T-helper 17 cell (primary cell): Measurements from ENCODE around the gene DUS1L. TPM values are rescaled to one million over a fixed set of nuclear protein-coding genes. Genes with fewer than 3 reads are reported as not detected.

Experiments used
- ATAC-seq: fragments of 150-1000 bp; cut with Tn5 transposase; 2 replicates; pipeline ENCODE4 v1.10.0; 2021; ENCODE audit warnings: mild to moderate bottlenecking, moderate library complexity
- DNase-seq, 3 donors: peaks; one replicate each; pipeline versions ENCODE4 v3.0.0 to v3.0.0-alpha.2; 2020 to 2021
- H3K9me3 ChIP-seq: one replicate; pipeline ENCODE4 v1.7.0; 2013; ENCODE audit warnings: low read length, mild to moderate bottlenecking; ENCODE audit not compliant: control insufficient read depth, poor library complexity, severe bottlenecking
- H3K27ac Mint-ChIP-seq: one replicate; pipeline ENCODE4 v1.8.0; 2022; ENCODE audit warnings: mild to moderate bottlenecking, moderate library complexity, mixed read lengths
- H3K27me3 Mint-ChIP-seq: one replicate; pipeline ENCODE4 v1.8.0; 2022; ENCODE audit warnings: mixed read lengths
- H3K36me3 Mint-ChIP-seq: one replicate; pipeline ENCODE4 v1.8.0; 2022; ENCODE audit warnings: low read depth, mixed read lengths
- H3K4me1 Mint-ChIP-seq: one replicate; pipeline ENCODE4 v1.8.0; 2022; ENCODE audit warnings: mild to moderate bottlenecking, mixed read lengths
- H3K4me3 Mint-ChIP-seq: one replicate; pipeline ENCODE4 v1.8.0; 2022; ENCODE audit warnings: mild to moderate bottlenecking, moderate library complexity, mixed read lengths
- total RNA-seq, 4 donors: library from RNA in 2 of 4; stranded (reverse) in 2 of 4; gene quantifications; one replicate each; pipeline ENCODE4 v1.2.3 and lab custom pipeline; 2022 to 2026

Gene DUS1L
- total RNA-seq, 2 donors from 2014 or later, result 130 to 131 TPM

- no peaks in the 10 kb centered on the region for H3K27me3 Mint-ChIP-seq
- H3K4me1 Mint-ChIP-seq, result peaks cover 20% of the 10 kb centered on the region
- H3K36me3 Mint-ChIP-seq, result no peaks in the 10 kb centered on the region
- H3K9me3 ChIP-seq, result no peaks in the 10 kb centered on the region
- DNase-seq, result peak in 1 of 3 donors; percentile 36
- H3K27ac Mint-ChIP-seq, result peak overlapping the region; percentile 93
- peak; percentile 89 for ATAC-seq
- H3K4me3 Mint-ChIP-seq, result peak overlapping the region; percentile 93
Measured at GRCh38 chr17:82105882-82106687, 40.5 kb upstream of the DUS1L start.

- H3K9me3 ChIP-seq, result no peaks in the 10 kb centered on the region
- Mint-ChIP-seq H3K27me3 (no peaks in the 10 kb centered on the region), H3K27ac (peak overlapping the region; percentile 93), H3K4me3 (peak overlapping the region; percentile 93), H3K4me1 (peaks cover 20% of the 10 kb centered on the region), H3K36me3 (no peaks in the 10 kb centered on the region)
- DNase-seq (no peak), ATAC-seq (no peak)
Measured at GRCh38 chr17:82105417-82105881, 39.8 kb upstream of the DUS1L start.

- Mint-ChIP-seq H3K27me3 (no peaks in the 10 kb centered on the region), H3K27ac (peak overlapping the region; percentile 93), H3K4me1 (peaks cover 20% of the 10 kb centered on the region), H3K4me3 (no peak overlapping the region), H3K36me3 (no peaks in the 10 kb centered on the region)
- ATAC-seq (no peak), DNase-seq (no peak)
- no peaks in the 10 kb centered on the region for H3K9me3 ChIP-seq
Measured at GRCh38 chr17:82104797-82105416, 39.3 kb upstream of the DUS1L start.

GRCh38 chr17:82103553-82104451 lies 38.2 kb upstream of the DUS1L start:
- no peaks in the 10 kb centered on the region for H3K9me3 ChIP-seq
- Mint-ChIP-seq H3K36me3 (no peaks in the 10 kb centered on the region), H3K4me1 (peaks cover 19% of the 10 kb centered on the region), H3K27ac (peak overlapping the region; percentile 93), H3K27me3 (no peaks in the 10 kb centered on the region), H3K4me3 (no peak overlapping the region)
- DNase-seq, result no peak
- no peak for ATAC-seq

GRCh38 chr17:82101767-82102679 lies 36.4 kb upstream of the DUS1L start:
- no peak for DNase-seq
- Mint-ChIP-seq H3K27ac (peak overlapping the region; percentile 24), H3K27me3 (no peaks in the 10 kb centered on the region), H3K36me3 (no peaks in the 10 kb centered on the region), H3K4me3 (no peak overlapping the region), H3K4me1 (peaks cover 17% of the 10 kb centered on the region)
- H3K9me3 ChIP-seq, result no peaks in the 10 kb centered on the region
- no peak for ATAC-seq

- ATAC-seq, result no peak
- no peak for DNase-seq
Measured at GRCh38 chr17:82101301-82101715, 35.7 kb upstream of the DUS1L start.

GRCh38 chr17:82100502-82101298 lies 35.1 kb upstream of the DUS1L start:
- no peak overlapping the region for H3K27ac Mint-ChIP-seq
- H3K4me1 Mint-ChIP-seq, result peaks cover 13% of the 10 kb centered on the region
- no peaks in the 10 kb centered on the region for H3K36me3 Mint-ChIP-seq
- H3K4me3 Mint-ChIP-seq, result peak overlapping the region; percentile 83
- H3K9me3 ChIP-seq, result no peaks in the 10 kb centered on the region
- DNase-seq (no peak), ATAC-seq (no peak)
- H3K27me3 Mint-ChIP-seq, result no peaks in the 10 kb centered on the region

More at GRCh38 chr17:82101301-82101715, 35.7 kb upstream of the DUS1L start:
- Mint-ChIP-seq H3K4me3 (no peak overlapping the region), H3K36me3 (no peaks in the 10 kb centered on the region), H3K4me1 (peaks cover 18% of the 10 kb centered on the region), H3K27me3 (no peaks in the 10 kb centered on the region), H3K27ac (no peak overlapping the region)
- no peaks in the 10 kb centered on the region for H3K9me3 ChIP-seq

- H3K9me3 ChIP-seq, result no peaks in the 10 kb centered on the region
- Mint-ChIP-seq H3K36me3 (no peaks in the 10 kb centered on the region), H3K4me3 (peak overlapping the region; percentile 83), H3K27me3 (no peaks in the 10 kb centered on the region), H3K27ac (peak overlapping the region; percentile 79), H3K4me1 (peaks cover 8% of the 10 kb centered on the region)
- ATAC-seq, result no peak
- DNase-seq, result no peak
Measured at GRCh38 chr17:82098939-82099763, 33.5 kb upstream of the DUS1L start.

GRCh38 chr17:82098169-82098938 lies 32.8 kb upstream of the DUS1L start, which contains the start of gene FASN:
TSS of gene FASN (minus strand) at chr17:82098236. CDS start at chr17:82096445, 1,791 bp downstream.
- peak; percentile 85 to 92 (median 89) for DNase-seq
- H3K9me3 ChIP-seq, result no peaks in the 10 kb centered on the region
- Mint-ChIP-seq H3K4me1 (peaks cover 9% of the 10 kb centered on the region), H3K27me3 (no peaks in the 10 kb centered on the region), H3K36me3 (no peaks in the 10 kb centered on the region), H3K4me3 (peak within 1 kb of the TSS; percentile 82), H3K27ac (peak within 1 kb of the TSS; percentile 79)
- peak; percentile 85 for ATAC-seq

- Mint-ChIP-seq H3K27ac (no peak overlapping the region), H3K27me3 (no peaks in the 10 kb centered on the region), H3K4me1 (peaks cover 8% of the 10 kb centered on the region), H3K36me3 (no peaks in the 10 kb centered on the region), H3K4me3 (peak overlapping the region; percentile 81)
- ATAC-seq (no peak), DNase-seq (no peak)
- no peaks in the 10 kb centered on the region for H3K9me3 ChIP-seq
Measured at GRCh38 chr17:82097919-82098168, 32.2 kb upstream of the DUS1L start.
